Natural killer cell treated with Interleukin-12 subunit alpha and Interleukin-12 subunit beta and Interleukin-15 and Interleukin-18, amount 100 ng/mL, for 72 hours (primary cell): Measurements from ENCODE around the gene C3orf49. TPM values are rescaled to one million over a fixed set of nuclear protein-coding genes. Genes with fewer than 3 reads are reported as not detected.
A peak's percentile ranks its signal among the peaks of the same experiment; 100 is the strongest.

ENCODE experiments used
- ATAC-seq, 2 donors: fragments of 150-1000 bp; cut with Tn5 transposase in 1 of 2; sonication (Bioruptor Pico), chemical (Tn5 transposase) in 1 of 2; 2 replicates each; pipeline ENCODE4 v1.10.0; 2021
- DNase-seq: peaks from one replicate; pipeline ENCODE4 v3.0.0; 2022; ENCODE audit warnings: low spot score
- H3K27ac Mint-ChIP-seq, 2 donors: 1 replicate in 1 of 2; 2 replicates in 1 of 2; pipeline ENCODE4 v1.8.0; 2022; ENCODE audit warnings: mixed read lengths in 2 of 2, mild to moderate bottlenecking in 1 of 2, moderate library complexity in 1 of 2
- H3K27me3 Mint-ChIP-seq, 2 donors: 1 replicate in 1 of 2; 2 replicates in 1 of 2; pipeline ENCODE4 v1.8.0; 2022; ENCODE audit warnings: mixed read lengths in 2 of 2
- H3K36me3 Mint-ChIP-seq: one replicate; pipeline ENCODE4 v1.8.0; 2022; ENCODE audit warnings: mixed read lengths
- H3K4me1 Mint-ChIP-seq, 2 donors: 1 replicate in 1 of 2; 2 replicates in 1 of 2; pipeline ENCODE4 v1.8.0; 2022; ENCODE audit warnings: low read depth in 2 of 2, mixed read lengths in 2 of 2, mild to moderate bottlenecking in 1 of 2
- H3K4me3 Mint-ChIP-seq: one replicate; pipeline ENCODE4 v1.8.0; 2022; ENCODE audit warnings: mixed read lengths
- H3K9me3 Mint-ChIP-seq: 2 replicates; pipeline ENCODE4 v1.8.0; 2022; ENCODE audit warnings: mixed read lengths
- total RNA-seq, 2 donors: library from RNA; stranded (reverse); gene quantifications; one replicate each; pipeline ENCODE4 v1.2.3, GENCODE V29; 2022

The C3orf49 gene
- total RNA-seq, 2 donors from 2014 or later: not detected

DNA sequence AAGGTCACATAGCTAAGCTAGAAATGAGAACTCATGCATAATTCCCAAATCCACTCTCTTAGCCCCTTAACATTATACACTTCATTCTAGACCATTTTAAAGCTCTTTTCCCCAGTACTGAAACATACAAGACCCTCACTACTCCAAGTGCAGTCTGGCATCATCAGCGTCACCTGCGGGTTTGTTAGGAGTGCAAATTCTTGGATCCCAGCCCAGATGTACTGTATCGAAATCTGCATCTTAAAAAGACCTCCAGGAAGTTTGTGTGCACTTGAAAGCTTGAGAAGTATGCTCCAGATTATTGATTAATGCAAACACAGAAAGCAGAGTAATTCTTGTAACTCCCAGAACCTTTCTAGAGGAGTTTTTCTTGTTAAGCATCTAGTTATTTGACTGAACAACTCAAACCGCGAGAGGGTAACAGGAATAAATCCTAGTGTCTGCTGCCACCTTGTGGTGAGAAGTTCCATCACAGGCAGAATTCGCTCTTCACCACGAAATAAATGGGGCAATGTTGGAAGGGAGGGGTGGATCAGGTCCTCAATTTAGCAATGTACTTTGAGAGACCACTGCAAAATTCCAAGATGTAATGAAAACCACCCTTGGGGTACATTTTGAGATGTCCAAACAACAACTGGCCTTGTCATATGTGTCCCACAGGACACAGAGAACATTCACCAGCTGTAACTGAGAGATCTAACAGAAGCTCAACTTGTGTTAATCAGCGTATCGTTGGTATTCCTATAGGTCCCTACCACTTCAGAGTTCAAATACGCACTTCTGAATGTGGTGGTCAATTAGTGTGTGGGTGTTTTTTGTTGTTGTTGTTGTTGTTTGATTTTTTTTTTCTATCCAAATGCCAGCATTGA, 583 bp upstream of the C3orf49 start:
- no peaks in the 10 kb centered on the region for H3K27me3 Mint-ChIP-seq
- peaks cover 5% of the 10 kb centered on the region for H3K36me3 Mint-ChIP-seq
- H3K27ac Mint-ChIP-seq: no peak overlapping the region
- ATAC-seq: no peak
- H3K4me3 Mint-ChIP-seq: no peak overlapping the region
- peaks cover 16 to 20% of the 10 kb centered on the region in 2 donors for H3K4me1 Mint-ChIP-seq
- DNase-seq: no peak
- no peaks in the 10 kb centered on the region for H3K9me3 Mint-ChIP-seq

DNA sequence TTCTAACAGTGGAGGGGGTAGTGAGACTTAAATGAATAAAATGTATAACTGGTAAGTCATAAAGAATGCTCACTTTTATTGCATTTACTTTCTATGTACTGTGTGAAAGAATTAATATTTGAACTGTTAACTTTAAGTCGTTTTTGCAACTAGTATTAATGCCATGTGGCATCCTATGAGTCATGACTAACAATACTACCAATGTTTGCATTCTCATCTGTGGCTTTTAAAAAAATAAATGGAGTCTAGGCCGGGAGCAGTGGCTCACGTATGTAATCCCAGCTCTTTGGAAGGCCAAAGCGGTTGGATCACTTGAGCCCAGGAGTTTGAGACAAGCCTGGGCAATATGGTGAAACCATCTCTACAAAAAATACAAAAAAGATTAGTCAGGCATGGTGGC, 5.2 kb downstream of the C3orf49 start:
- Mint-ChIP-seq H3K4me1 (no peaks in the 10 kb centered on the region), H3K9me3 (no peaks in the 10 kb centered on the region), H3K4me3 (no peak overlapping the region), H3K27ac (no peak overlapping the region), H3K36me3 (peaks cover 3% of the 10 kb centered on the region), H3K27me3 (no peaks in the 10 kb centered on the region)
- ATAC-seq (no peak), DNase-seq (no peak)

DNA sequence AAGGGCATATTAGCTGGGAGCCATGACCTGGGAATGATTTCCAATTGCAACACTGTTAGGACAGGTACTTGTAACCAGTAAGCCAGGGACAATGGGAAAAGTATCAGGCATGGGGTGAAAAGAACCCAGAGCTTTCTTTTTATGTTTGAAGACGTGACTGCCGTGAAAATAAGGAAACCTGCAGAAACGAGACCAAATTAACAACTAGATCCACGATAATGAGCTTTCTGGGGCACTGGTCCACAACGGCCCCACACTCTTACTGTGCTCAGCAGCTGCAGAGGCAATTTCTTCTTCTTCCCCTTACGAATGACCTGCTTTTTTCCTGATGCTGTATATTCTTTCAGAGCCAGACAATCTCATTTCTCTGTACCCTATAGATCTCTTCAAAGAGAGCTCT, 11.4 kb downstream of the C3orf49 start:
- Mint-ChIP-seq H3K36me3 (peaks cover 5% of the 10 kb centered on the region), H3K9me3 (no peaks in the 10 kb centered on the region), H3K4me1 (no peaks in the 10 kb centered on the region), H3K27me3 (no peaks in the 10 kb centered on the region), H3K27ac (no peak overlapping the region), H3K4me3 (no peak overlapping the region)
- no peak for ATAC-seq
- DNase-seq: no peak

DNA sequence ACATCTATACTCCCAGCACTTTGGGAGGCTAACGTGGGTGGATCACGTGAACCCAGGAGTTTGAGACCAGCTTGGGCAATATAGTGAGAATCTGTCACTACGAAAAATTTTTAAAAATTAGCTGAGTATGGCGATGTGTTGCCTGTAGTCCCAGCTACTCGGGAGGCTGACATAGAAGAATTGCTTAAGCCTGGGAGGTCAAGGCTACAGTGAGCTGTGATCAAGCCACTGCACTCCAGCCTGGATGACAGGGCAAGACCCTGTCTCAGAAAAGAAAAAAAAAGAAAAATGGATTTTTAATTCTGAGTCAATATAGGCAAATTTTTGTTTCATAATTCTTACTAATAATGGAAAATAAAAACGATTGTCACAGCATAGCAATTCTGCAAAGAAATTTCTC, 13.3 kb downstream of the C3orf49 start:
- Mint-ChIP-seq H3K27me3 (no peaks in the 10 kb centered on the region), H3K36me3 (peaks cover 5% of the 10 kb centered on the region), H3K9me3 (no peaks in the 10 kb centered on the region), H3K27ac (no peak overlapping the region), H3K4me1 (no peaks in the 10 kb centered on the region), H3K4me3 (no peak overlapping the region)
- ATAC-seq (no peak), DNase-seq (no peak)

DNA sequence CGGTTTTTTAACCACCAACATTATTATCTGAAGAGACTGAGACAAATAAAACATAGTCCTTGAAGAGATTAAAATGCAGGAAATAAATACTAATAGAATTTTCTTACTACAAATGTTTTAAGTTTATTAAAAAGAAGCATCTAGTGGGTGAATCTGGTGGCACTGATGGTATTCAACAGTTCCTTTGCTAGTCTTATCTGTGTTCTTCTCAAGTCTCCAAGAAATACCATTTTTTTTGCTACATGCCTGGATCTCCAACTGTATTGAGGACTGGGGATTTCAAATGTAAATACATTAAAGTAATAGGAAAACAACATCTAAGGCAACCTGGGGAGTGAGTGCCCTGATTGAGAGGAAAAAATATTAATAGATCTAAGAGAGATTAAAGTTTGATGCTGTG, 22.6 kb downstream of the C3orf49 start:
- Mint-ChIP-seq H3K4me1 (peaks cover 0 to 7% of the 10 kb centered on the region in 2 donors), H3K9me3 (peaks cover 5% of the 10 kb centered on the region), H3K27ac (no peak overlapping the region), H3K4me3 (no peak overlapping the region), H3K27me3 (no peaks in the 10 kb centered on the region), H3K36me3 (no peaks in the 10 kb centered on the region)
- no peak for ATAC-seq
- DNase-seq: no peak

DNA sequence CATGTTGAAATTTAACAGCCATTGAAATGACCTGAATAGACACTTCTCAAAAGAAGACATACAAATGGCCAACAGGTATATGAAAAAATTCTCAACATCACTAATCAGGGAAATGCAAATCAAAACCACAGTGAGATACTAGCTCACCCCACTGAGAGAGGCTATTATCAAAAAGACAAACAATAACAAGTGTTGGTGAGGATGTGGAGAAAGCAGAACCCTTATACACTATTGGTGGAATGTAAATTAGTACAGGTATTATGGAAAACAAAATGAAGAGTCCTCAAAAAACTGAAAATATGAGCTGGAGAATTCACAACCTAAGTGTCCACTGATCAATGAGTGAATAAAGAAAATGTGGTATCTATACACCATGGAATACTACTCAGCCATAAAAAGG, 23.0 kb downstream of the C3orf49 start:
- no peaks in the 10 kb centered on the region for H3K27me3 Mint-ChIP-seq
- ATAC-seq (no peak), DNase-seq (no peak)
- H3K27ac Mint-ChIP-seq: no peak overlapping the region
- H3K36me3 Mint-ChIP-seq: no peaks in the 10 kb centered on the region
- no peak overlapping the region for H3K4me3 Mint-ChIP-seq
- H3K9me3 Mint-ChIP-seq: peaks cover 5% of the 10 kb centered on the region
- peaks cover 0 to 7% of the 10 kb centered on the region in 2 donors for H3K4me1 Mint-ChIP-seq

DNA sequence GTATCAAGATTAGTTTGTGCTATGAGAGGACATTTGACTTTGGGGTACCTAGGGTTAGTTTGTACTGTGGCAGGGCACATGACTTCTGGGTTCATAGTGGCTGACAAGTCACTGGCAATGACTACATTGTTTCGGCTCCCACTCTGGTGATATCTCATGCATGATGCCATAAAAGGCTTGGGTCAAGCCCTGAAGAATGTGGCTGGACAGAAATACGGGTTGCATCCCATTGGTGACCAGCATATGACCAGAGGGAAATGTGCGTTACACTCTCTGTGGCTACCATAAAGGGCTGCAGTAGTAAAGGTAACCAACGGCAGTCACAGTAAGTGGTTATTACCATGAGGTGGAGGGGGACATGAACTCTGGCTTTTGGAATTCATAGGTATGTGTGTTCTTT, 26.1 kb downstream of the C3orf49 start:
- DNase-seq (no peak), ATAC-seq (no peak)
- H3K4me3 Mint-ChIP-seq: no peak overlapping the region
- H3K9me3 Mint-ChIP-seq: peaks cover 5% of the 10 kb centered on the region
- H3K27me3 Mint-ChIP-seq: no peaks in the 10 kb centered on the region
- no peak overlapping the region for H3K27ac Mint-ChIP-seq
- no peaks in the 10 kb centered on the region for H3K36me3 Mint-ChIP-seq
- H3K4me1 Mint-ChIP-seq: peaks cover 0 to 7% of the 10 kb centered on the region in 2 donors

DNA sequence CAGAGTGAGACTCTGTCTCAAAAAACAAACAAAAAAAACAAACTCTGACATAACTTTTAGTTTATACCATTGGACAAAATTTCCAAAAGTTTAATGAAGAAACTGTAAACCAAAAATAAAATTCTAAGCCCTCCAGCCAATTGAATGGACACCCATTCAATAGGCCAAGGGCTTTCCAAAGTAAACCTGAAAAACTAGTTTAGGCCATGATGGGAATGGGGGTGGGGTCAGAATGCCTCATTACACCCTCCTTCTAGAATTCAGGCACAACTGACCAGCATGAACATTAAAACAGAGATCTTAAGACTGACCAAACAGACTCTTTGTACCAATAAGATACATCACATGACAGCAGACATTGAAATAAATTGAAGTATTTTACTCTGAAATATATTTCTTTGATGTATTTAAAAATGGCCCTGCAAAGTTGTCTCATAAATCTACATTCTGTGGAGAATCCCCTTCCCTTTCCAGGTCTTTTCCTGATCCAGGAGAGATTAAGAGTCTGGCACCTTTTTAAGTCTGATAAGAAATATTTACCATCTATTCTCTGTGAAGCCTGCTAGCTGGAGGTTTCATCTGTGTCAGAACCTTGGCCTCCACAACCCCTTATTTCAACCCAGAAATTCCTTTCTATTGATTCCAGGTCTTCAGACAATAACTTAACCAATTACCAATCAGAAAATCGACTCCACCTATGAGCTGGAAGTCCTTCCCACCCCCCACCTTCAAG, 28.8 kb downstream of the C3orf49 start:
- no peaks in the 10 kb centered on the region for H3K9me3 Mint-ChIP-seq
- DNase-seq (no peak), ATAC-seq (no peak)
- H3K4me3 Mint-ChIP-seq: no peak overlapping the region
- H3K4me1 Mint-ChIP-seq: peaks cover 8 to 9% of the 10 kb centered on the region in 2 donors
- H3K27ac Mint-ChIP-seq: peak overlapping the region in 1 of 2 donors; percentile 12
- H3K27me3 Mint-ChIP-seq: no peaks in the 10 kb centered on the region
- H3K36me3 Mint-ChIP-seq: no peaks in the 10 kb centered on the region

DNA sequence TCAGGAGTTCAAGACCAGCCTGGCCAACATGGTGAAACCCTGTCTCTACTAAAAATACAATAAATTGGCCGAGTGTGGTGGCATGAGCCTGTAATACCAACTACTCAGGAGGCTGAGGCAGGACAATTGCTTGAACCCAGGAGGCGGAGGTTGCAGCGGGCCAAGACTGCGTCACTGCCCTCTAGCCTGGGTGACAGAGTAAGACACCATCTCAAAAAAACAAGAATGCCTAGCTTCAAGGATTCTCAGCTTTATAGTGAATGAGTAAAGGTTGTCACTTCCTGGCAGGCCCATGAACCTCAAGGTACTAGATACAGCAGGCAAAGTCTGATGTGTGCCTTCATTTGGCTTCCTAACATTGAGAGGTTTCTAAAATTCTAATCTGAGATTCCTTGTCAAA, 30.1 kb downstream of the C3orf49 start:
- Mint-ChIP-seq H3K4me3 (no peak overlapping the region), H3K9me3 (no peaks in the 10 kb centered on the region), H3K27me3 (no peaks in the 10 kb centered on the region), H3K4me1 (peaks cover 7 to 8% of the 10 kb centered on the region in 2 donors), H3K36me3 (no peaks in the 10 kb centered on the region), H3K27ac (no peak overlapping the region)
- no peak for DNase-seq
- ATAC-seq: no peak

DNA sequence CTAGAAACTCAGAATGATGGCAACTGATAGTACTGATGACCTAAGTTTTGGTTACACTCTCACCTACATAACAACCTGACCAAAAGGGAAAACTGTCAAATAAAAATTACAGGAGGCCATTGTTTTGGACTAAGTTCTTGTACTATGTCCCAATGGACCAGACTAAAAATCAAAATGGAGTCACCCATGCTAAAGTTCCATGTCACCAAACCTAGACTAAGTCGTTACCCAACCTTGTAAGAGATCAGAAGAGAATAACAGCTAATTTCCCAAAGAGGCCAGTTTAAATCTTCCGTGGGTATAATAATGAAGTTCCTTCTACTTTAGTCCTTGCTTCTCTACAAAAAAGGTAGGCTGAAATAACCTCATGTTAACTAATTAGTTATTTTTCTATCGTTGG, 32.2 kb downstream of the C3orf49 start:
- Mint-ChIP-seq H3K4me1 (peaks cover 16 to 18% of the 10 kb centered on the region in 2 donors), H3K36me3 (no peaks in the 10 kb centered on the region), H3K4me3 (no peak overlapping the region), H3K27ac (no peak overlapping the region), H3K9me3 (no peaks in the 10 kb centered on the region), H3K27me3 (no peaks in the 10 kb centered on the region)
- no peak for DNase-seq
- ATAC-seq: no peak

DNA sequence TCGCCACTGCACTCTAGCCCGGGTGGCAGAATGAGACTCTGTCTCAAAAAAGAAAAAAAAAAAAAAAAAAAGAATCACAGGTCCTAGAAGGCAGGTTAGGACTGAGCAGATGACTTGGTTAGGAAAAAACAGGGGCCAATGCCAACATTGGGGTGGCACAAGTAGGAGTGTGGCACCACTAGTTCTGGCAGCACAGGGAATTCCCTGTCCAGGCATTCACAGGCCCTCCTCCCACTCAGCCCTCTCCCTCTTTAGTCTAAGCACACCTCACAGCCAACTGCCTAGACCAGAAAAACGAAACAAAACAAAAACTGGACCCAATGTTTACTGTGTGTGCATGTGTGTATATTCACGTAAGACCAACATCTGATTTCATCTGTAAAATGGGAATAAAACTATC, 34.0 kb downstream of the C3orf49 start:
- Mint-ChIP-seq H3K36me3 (no peaks in the 10 kb centered on the region), H3K4me1 (peaks cover 16 to 18% of the 10 kb centered on the region in 2 donors), H3K27me3 (no peaks in the 10 kb centered on the region), H3K27ac (no peak overlapping the region), H3K9me3 (no peaks in the 10 kb centered on the region), H3K4me3 (no peak overlapping the region)
- no peak for ATAC-seq
- no peak for DNase-seq

DNA sequence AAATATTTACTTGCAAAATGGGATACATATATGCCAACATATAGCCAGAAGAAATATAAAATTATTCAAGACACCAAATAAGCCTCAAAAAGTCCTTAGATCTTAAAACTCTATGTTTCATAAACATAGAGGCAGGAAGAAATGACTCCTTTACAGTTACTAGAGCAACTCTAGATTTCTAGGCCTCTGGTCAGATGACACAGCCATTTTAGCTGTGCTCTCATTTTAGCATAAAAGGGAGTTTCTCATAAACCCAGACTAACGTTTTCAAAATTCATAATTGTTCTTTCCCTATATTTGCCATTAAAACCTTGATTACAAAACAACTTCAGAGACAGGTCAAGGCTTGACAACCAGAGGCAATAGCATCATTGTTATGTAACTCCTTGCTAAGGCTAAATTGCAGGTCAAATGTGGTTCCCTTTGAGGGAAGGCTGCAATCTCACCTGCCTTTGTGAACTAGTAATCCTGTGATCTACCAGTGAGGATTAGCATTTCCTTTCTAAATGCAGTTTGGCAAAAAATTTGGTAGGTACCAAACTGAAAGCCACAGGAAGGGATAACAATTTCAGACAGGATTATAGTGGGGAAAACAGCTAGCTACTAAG, 36.3 kb downstream of the C3orf49 start:
- Mint-ChIP-seq H3K27me3 (no peaks in the 10 kb centered on the region), H3K9me3 (no peaks in the 10 kb centered on the region), H3K36me3 (peaks cover 6% of the 10 kb centered on the region), H3K27ac (no peak overlapping the region), H3K4me3 (no peak overlapping the region), H3K4me1 (peaks cover 21 to 27% of the 10 kb centered on the region in 2 donors)
- DNase-seq (no peak), ATAC-seq (no peak)

DNA sequence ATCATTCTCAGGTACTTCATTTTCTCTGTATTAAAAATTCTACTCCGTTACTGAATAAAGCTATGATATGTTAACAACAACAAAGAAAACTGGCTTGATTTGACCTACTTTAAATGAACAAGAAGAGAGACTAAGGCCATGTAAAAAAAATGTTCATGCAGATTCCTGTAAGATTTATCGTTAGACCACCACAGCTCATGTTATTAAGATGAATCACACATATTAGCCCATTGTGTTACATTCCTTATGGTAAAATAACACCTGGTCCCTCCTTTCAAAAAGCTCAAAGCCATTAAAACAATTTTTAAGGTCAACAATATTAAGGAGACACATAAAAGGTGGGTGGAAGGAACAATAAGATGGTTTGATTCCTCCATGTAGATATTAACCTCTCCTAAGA, 38.2 kb downstream of the C3orf49 start:
- Mint-ChIP-seq H3K36me3 (peaks cover 6% of the 10 kb centered on the region), H3K9me3 (no peaks in the 10 kb centered on the region), H3K27ac (no peak overlapping the region), H3K27me3 (no peaks in the 10 kb centered on the region), H3K4me3 (no peak overlapping the region), H3K4me1 (peaks cover 27 to 33% of the 10 kb centered on the region in 2 donors)
- DNase-seq: no peak
- ATAC-seq: no peak

DNA sequence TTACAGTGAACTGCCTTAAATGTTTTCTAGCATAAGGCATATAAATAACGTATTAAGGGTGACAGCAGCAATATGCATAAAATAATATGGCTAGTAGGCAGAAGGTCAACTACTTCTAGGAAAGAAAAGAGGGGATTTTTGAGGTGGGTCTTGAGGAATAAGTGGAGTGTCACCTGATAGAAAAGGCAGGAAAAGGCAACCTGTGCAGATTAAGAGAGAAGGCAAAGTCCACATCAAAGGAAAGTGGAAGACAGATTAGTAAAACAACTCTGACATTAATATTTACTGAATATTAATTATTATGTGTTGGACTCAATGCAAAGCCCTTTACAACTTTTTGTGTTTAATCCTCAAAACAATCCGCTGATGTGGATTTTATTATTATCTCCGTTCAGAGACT, 41.7 kb downstream of the C3orf49 start:
- Mint-ChIP-seq H3K4me1 (peaks cover 33 to 43% of the 10 kb centered on the region in 2 donors), H3K27ac (peak overlapping the region in 1 of 2 donors; percentile 4), H3K4me3 (no peak overlapping the region)

More for the DNA sequence above, 41.7 kb downstream of the C3orf49 start:
- no peaks in the 10 kb centered on the region for H3K9me3 Mint-ChIP-seq
- H3K36me3 Mint-ChIP-seq: peaks cover 10% of the 10 kb centered on the region
- no peaks in the 10 kb centered on the region for H3K27me3 Mint-ChIP-seq
- ATAC-seq: no peak
- DNase-seq: no peak
